ENCODE measurements around the gene RPAIN.

Gene RPAIN

GRCh38 chr17:5419959-5420653, at the start of gene RPAIN:
RPAIN (plus strand) TSS chr17:5420182; CDS start chr17:5420211, 29 bp downstream.
- TF ChIP-seq CTCF (IDR thresholded peaks at IDR 0.05; ENCODE audit: low read depth, low read length): no peak

DNA sequence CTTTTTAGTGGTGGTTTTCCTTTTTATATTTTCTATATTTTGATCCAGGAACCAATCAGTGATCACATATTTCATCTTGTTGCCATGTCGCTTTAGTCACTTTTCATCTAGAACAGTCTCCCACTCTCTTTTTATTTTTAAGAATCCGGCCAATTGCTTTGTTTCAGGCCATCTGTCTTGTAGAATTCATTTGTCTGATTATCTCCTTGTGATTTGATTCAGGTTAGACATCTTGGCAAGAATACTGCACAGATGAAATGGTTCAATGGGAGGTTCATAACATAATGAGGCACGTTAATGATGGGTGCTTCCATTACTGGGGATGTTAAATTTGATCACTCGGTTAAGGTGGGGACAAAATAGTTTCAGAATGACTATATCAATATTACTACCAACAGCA, 49.6 kb upstream of the RPAIN start:
- TF ChIP-seq CTCF (IDR thresholded peaks at IDR 0.05; ENCODE audit: low read depth, low read length): no peak
- no peak overlapping the region for H3K4me3 ChIP-seq (ENCODE audit: low read depth, low read length)

More at GRCh38 chr17:5419959-5420653, at the start of gene RPAIN:
- H3K4me3 ChIP-seq (ENCODE audit: low read depth, low read length): peak within 1 kb of the TSS; percentile 99

- no peak for TF ChIP-seq CTCF (IDR thresholded peaks at IDR 0.05; ENCODE audit: low read depth, low read length)
- no peak overlapping the region for H3K4me3 ChIP-seq (ENCODE audit: low read depth, low read length)
Measured at GRCh38 chr17:5373112-5373511, 46.9 kb upstream of the RPAIN start.

DNA sequence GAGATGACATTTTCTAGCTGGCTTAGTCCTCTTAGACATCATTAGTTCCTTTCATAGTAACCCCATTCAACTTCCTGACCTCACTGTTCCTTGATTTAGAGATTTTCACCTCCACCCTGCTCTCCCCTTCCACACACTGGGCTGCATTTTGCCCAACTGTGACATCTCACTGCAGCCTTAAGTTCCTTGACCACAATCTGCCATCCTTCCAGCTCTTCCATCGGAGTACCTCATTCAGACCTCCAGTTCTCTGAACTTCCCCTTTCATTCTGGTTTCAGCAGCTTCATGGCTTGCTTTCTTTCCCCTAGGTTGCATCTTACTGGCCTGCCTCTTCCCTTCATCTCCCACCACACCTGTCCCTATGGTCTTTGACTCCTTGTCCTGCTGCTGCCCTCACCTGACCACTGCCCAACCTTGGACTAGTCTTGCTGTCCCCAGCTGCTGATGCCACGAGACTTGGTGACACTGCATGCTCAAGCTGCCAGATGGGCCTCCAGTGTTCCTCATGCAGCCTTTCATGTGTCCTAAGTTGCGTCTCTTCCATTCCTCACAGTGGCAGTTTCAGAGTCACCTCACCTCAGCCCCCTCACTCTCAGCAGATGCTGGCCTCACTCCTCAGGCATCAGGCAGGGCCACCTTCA, 41.3 kb upstream of the RPAIN start:
- H3K4me3 ChIP-seq (ENCODE audit: low read depth, low read length): no peak overlapping the region
- no peak for TF ChIP-seq CTCF (IDR thresholded peaks at IDR 0.05; ENCODE audit: low read depth, low read length)

GRCh38 chr17:5379351-5380107, 40.5 kb upstream of the RPAIN start:
- no peak for TF ChIP-seq CTCF (IDR thresholded peaks at IDR 0.05; ENCODE audit: low read depth, low read length)
- H3K4me3 ChIP-seq (ENCODE audit: low read depth, low read length): no peak overlapping the region

DNA sequence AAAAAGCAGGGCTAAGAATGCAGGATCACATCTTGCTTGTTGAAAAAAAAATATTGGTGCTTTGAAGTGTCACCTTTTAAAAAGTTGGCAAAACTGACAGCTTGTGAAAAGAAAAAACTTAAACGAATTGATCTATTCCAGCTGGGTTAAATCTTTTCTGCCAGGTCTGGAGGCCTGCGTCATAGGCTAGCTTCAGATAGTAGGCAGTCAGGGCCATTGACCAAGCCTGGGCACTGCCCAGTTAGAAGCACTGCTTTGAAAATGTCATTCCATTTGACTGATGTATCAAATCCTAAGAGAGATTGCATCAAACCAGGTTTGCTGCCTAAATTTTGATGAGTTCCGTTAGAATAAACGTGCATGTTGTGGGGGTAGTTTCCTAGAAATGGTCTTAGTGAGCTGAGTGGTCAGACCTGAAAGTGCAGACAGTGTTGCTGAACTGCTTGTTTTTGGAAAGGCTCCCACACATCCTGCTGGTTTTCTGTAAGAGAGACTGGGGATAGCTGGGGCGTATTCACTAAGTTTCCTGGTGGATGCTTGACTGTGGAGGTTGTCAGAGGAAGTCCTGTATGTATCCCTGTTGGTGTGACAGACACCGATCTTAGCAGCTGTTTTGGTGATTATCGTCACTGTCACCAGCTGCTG, 39.4 kb upstream of the RPAIN start:
- no peak for TF ChIP-seq CTCF (IDR thresholded peaks at IDR 0.05; ENCODE audit: low read depth, low read length)

More for the DNA sequence above, 39.4 kb upstream of the RPAIN start:
- no peak overlapping the region for H3K4me3 ChIP-seq (ENCODE audit: low read depth, low read length)
